B cell (primary cell): ENCODE results near the gene LMOD2. TPM values are rescaled to one million over a fixed set of nuclear protein-coding genes. Genes with fewer than 3 reads are reported as not detected.

ENCODE experiments used
- ATAC-seq: fragments of 200-7000 bp; cut with Tn5 transposase; one replicate; pipeline ENCODE4 v1.10.0; 2021; ENCODE audit warnings: low read depth, mild to moderate bottlenecking, moderate number of reproducible peaks, moderate library complexity
- CTCF ChIA-PET: fragments of 350-600 bp; sonication (Branson Sonifier 250); formaldehyde crosslinking; loops from one replicate; lab custom pipeline; 2021; ENCODE audit warnings: antibody characterized with exemption, inconsistent platforms; lab: Charles Lee
- POLR2A ChIA-PET: fragments of 350-600 bp; sonication (Branson Sonifier 250); formaldehyde crosslinking; loops from one replicate; lab custom pipeline; 2021; ENCODE audit warnings: antibody characterized with exemption; lab: Charles Lee
- DNase-seq: peaks from one replicate; pipeline ENCODE4 v3.0.0; 2013
- H2AFZ ChIP-seq: 2 replicates; pipeline ENCODE4 v1.6.1; 2012; ENCODE audit warnings: mild to moderate bottlenecking, low read depth, low read length; ENCODE audit not compliant: insufficient read depth, poor library complexity, severe bottlenecking
- H3K27ac ChIP-seq, 2 donors: 1 replicate in 1 of 2; 2 replicates in 1 of 2; pipeline ENCODE4 v1.5.1; 2012 to 2013; ENCODE audit warnings: low read length in 2 of 2, mild to moderate bottlenecking in 2 of 2, moderate library complexity in 1 of 2
- H3K27me3 ChIP-seq, 4 experiments: fragments of 200-600 bp in 1 of 4; sonication (generic) in 1 of 4; replicated peaks in 1 of 4; 1 replicate in 2 of 4; 2 replicates in 2 of 4; pipeline versions ENCODE4 v1.6.1 to v1.7.0; 2013 to 2016; ENCODE audit warnings: low read length in 3 of 4, mild to moderate bottlenecking in 2 of 4, mixed read lengths in 1 of 4, moderate library complexity in 1 of 4; ENCODE audit not compliant: insufficient read depth in 4 of 4, control insufficient read depth in 3 of 4; ENCODE audit errors: control extremely low read depth in 1 of 4
- H3K36me3 ChIP-seq, 2 experiments: replicated peaks in 1 of 2; 1 replicate in 1 of 2; 2 replicates in 1 of 2; pipeline versions ENCODE4 v1.6.1 to v1.7.1; 2013; ENCODE audit warnings: low read length in 1 of 2; ENCODE audit not compliant: insufficient read depth in 2 of 2, control insufficient read depth in 1 of 2; ENCODE audit errors: control extremely low read depth in 1 of 2, extremely low read depth in 1 of 2
- H3K4me1 ChIP-seq, 2 donors: fragments of 200-600 bp in 1 of 2; sonication (generic) in 1 of 2; 1 replicate in 1 of 2; 2 replicates in 1 of 2; pipeline versions ENCODE4 v1.5.1 to v1.6.1; 2013 to 2017; ENCODE audit warnings: low read length in 2 of 2; ENCODE audit not compliant: control insufficient read depth in 2 of 2, insufficient read depth in 2 of 2
- H3K4me2 ChIP-seq: replicated peaks from 2 replicates; pipeline ENCODE3; 2012; ENCODE audit warnings: mild to moderate bottlenecking, low read depth, low read length; ENCODE audit not compliant: poor library complexity, severe bottlenecking
- H3K4me3 ChIP-seq, 5 experiments: fragments of 200-600 bp in 1 of 5; sonication (generic) in 1 of 5; 1 replicate in 3 of 5; 2 replicates in 2 of 5; pipeline versions ENCODE4 v1.5.1 to v1.7.0; 2011 to 2016; ENCODE audit warnings: low read length in 4 of 5, mild to moderate bottlenecking in 4 of 5, low read depth in 2 of 5, control low read depth in 1 of 5, moderate library complexity in 1 of 5; ENCODE audit not compliant: insufficient read depth in 1 of 5; ENCODE audit errors: control extremely low read depth in 1 of 5, extremely low read depth in 1 of 5
- H3K79me2 ChIP-seq: fragments of 200-600 bp; sonication (generic); one replicate; pipeline ENCODE4 v1.6.0; 2016; ENCODE audit warnings: low read length; ENCODE audit not compliant: control insufficient read depth, insufficient read depth
- H3K9ac ChIP-seq: fragments of 200-600 bp; sonication (generic); 2 replicates; pipeline ENCODE4 v1.6.1; 2017; ENCODE audit warnings: mild to moderate bottlenecking, low read length, moderate library complexity
- H3K9me3 ChIP-seq, 3 donors: one replicate each; pipeline versions ENCODE4 v1.6.1 to v1.7.1; 2013; ENCODE audit warnings: low read length in 2 of 3; ENCODE audit not compliant: control insufficient read depth in 2 of 3, insufficient read depth in 1 of 3; ENCODE audit errors: control extremely low read depth in 1 of 3
- H4K20me1 ChIP-seq: 2 replicates; pipeline ENCODE4 v1.6.0; 2012; ENCODE audit warnings: mild to moderate bottlenecking, low read length; ENCODE audit not compliant: insufficient read depth, control insufficient read depth, poor library complexity, severe bottlenecking
- H3K27ac Mint-ChIP-seq: one replicate; pipeline ENCODE4 v1.8.0; 2021; ENCODE audit warnings: mixed read lengths
- H3K27me3 Mint-ChIP-seq: one replicate; pipeline ENCODE4 v1.8.0; 2021; ENCODE audit warnings: mixed read lengths
- H3K4me1 Mint-ChIP-seq: one replicate; pipeline ENCODE4 v1.8.0; 2021; ENCODE audit warnings: mixed read lengths
- H3K4me3 Mint-ChIP-seq: one replicate; pipeline ENCODE4 v1.8.0; 2021; ENCODE audit warnings: mixed read lengths
- H3K9me3 Mint-ChIP-seq: one replicate; pipeline ENCODE4 v1.8.0; 2022; ENCODE audit warnings: mixed read lengths; ENCODE audit not compliant: insufficient read depth
- CTCF ChIP-seq: fragments of 200-600 bp; IDR thresholded peaks from one replicate; pipeline ENCODE4 v1.8.0; 2022; ENCODE audit warnings: antibody characterized with exemption, mild to moderate bottlenecking
- EZH2 ChIP-seq: IDR thresholded peaks from 2 replicates; pipeline ENCODE4 v1.6.1; 2012; ENCODE audit warnings: borderline replicate concordance, low read depth, mild to moderate bottlenecking, moderate library complexity, low read length; ENCODE audit not compliant: insufficient read depth, poor library complexity, severe bottlenecking
- WGBS: methylation state at CpG from one replicate; pipeline ENCODE4 v1.1.5; 2013; ENCODE audit warnings: missing lambda C conversion rate; ENCODE audit not compliant: insufficient coverage; 5-methylcytosine and 5-hydroxymethylcytosine counted together
- intact Hi-C: fragments of 100-400 bp; cut with micrococcal nuclease; formaldehyde crosslinking; loops from one replicate; pipeline ENCODE4 v1.10.0; 2022
- polyA plus RNA-seq: library from polyadenylated mRNA; depleted of rRNA; stranded (reverse); fragments of >200 nt; gene quantifications from 2 replicates; pipeline ENCODE4 v1.2.3, GENCODE V29; 2012
- total RNA-seq, 2 donors: library from RNA; stranded (reverse); fragments of 120-200 nt in 1 of 2; gene quantifications; 1 replicate in 1 of 2; 2 replicates in 1 of 2; pipeline versions ENCODE4 v1.2.3 to v1.2.4, GENCODE V29; 2013 to 2022

The LMOD2 gene
- total and polyA plus RNA-seq, 2 donors (not counting 1 experiment from before 2014, with no cell fraction given), result not detected

GRCh38 chr7:123629281-123629680 is 26.4 kb upstream of the LMOD2 start:
- H4K20me1 ChIP-seq, result no peaks in the 10 kb centered on the region
- no peak overlapping the region for H2AFZ ChIP-seq
- no CpG with 5 or more reads among the region's 1 CpG for WGBS
- Mint-ChIP-seq H3K27me3 (peaks cover 2% of the 10 kb centered on the region), H3K9me3 (no peaks in the 10 kb centered on the region), H3K27ac (no peak overlapping the region), H3K4me3 (no peak overlapping the region), H3K4me1 (no peaks in the 10 kb centered on the region)
- H3K9ac ChIP-seq, result no peak overlapping the region
- no peak overlapping the region for H3K27ac ChIP-seq
- no peaks in the 10 kb centered on the region for H3K4me1 ChIP-seq
- H3K36me3 ChIP-seq, result no peaks in the 10 kb centered on the region
- no peaks in the 10 kb centered on the region for H3K9me3 ChIP-seq
- POLR2A ChIA-PET, result no interaction called here
- CTCF ChIA-PET, result no interaction called here
- no peaks in the 10 kb centered on the region for H3K79me2 ChIP-seq
- no peak overlapping the region for H3K4me3 ChIP-seq
- ATAC-seq (no peak), DNase-seq (no peak)
- no peaks in the 10 kb centered on the region for H3K27me3 ChIP-seq
- H3K4me2 ChIP-seq, result no peak overlapping the region
- intact Hi-C loops, result no loop called here
- TF ChIP-seq EZH2, result no peak
- TF ChIP-seq CTCF, result no peak

- no peaks in the 10 kb centered on the region for H3K9me3 ChIP-seq
- no peak overlapping the region for H2AFZ ChIP-seq
- no peak for TF ChIP-seq CTCF
- TF ChIP-seq EZH2, result no peak
- Mint-ChIP-seq H3K27ac (no peak overlapping the region), H3K4me1 (no peaks in the 10 kb centered on the region), H3K27me3 (peaks cover 16% of the 10 kb centered on the region), H3K9me3 (no peaks in the 10 kb centered on the region), H3K4me3 (no peak overlapping the region)
- POLR2A ChIA-PET, result no interaction called here
- no peaks in the 10 kb centered on the region for H3K36me3 ChIP-seq
- DNase-seq (no peak), ATAC-seq (no peak)
- H3K4me1 ChIP-seq, result no peaks in the 10 kb centered on the region
- H3K4me3 ChIP-seq, result no peak overlapping the region
- no peak overlapping the region for H3K4me2 ChIP-seq
- peaks cover 0 to 6% (median 2%) of the 10 kb centered on the region in 4 experiments for H3K27me3 ChIP-seq
- 100% methylated on average over 1 of the region's 2 CpGs for WGBS
- H3K79me2 ChIP-seq, result no peaks in the 10 kb centered on the region
- no peak overlapping the region for H3K9ac ChIP-seq
- intact Hi-C loops, result no loop called here
- H4K20me1 ChIP-seq, result no peaks in the 10 kb centered on the region
- CTCF ChIA-PET, result no interaction called here
- H3K27ac ChIP-seq, result no peak overlapping the region
These were observed 22.9 kb upstream of the LMOD2 start for GRCh38 chr7:123632808-123633207.
